Muscle of leg (tissue), 11 donors: ENCODE results near the gene RRP7A. TPM values are rescaled to one million over a fixed set of nuclear protein-coding genes. Genes with fewer than 3 reads are reported as not detected.
"Not testable (repeated sequence)": the region's sequence is repeated elsewhere in the genome, so short reads cannot be mapped to it uniquely, and the experiment has no call there.

Source experiments
- DNase-seq: peaks from one replicate; pipeline ENCODE4 v3.0.0; 2013
- H3K27ac ChIP-seq: one replicate; pipeline ENCODE4 v1.5.1; 2013; ENCODE audit warnings: mild to moderate bottlenecking, low read length, control low read depth
- H3K27me3 ChIP-seq: one replicate; pipeline ENCODE4 v1.6.1; 2013; ENCODE audit warnings: low read length; ENCODE audit not compliant: control insufficient read depth, insufficient read depth
- H3K36me3 ChIP-seq: one replicate; pipeline ENCODE4 v1.6.1; 2013; ENCODE audit warnings: low read length; ENCODE audit not compliant: control insufficient read depth, insufficient read depth
- H3K4me1 ChIP-seq: one replicate; pipeline ENCODE4 v1.6.1; 2013; ENCODE audit warnings: low read length; ENCODE audit not compliant: control insufficient read depth, insufficient read depth
- H3K4me3 ChIP-seq: one replicate; pipeline ENCODE4 v1.5.1; 2013; ENCODE audit warnings: low read length, control low read depth
- H3K9me3 ChIP-seq: replicated peaks from 2 replicates; pipeline ENCODE4 v1.6.1; 2013; ENCODE audit warnings: low read depth, low read length; ENCODE audit not compliant: control insufficient read depth
- WGBS: methylation state at CpG from one replicate; pipeline ENCODE4 v1.1.5; 2013; ENCODE audit warnings: missing lambda C conversion rate; ENCODE audit not compliant: insufficient coverage; 5-methylcytosine and 5-hydroxymethylcytosine counted together
- polyA plus RNA-seq, 8 donors: library from polyadenylated mRNA; unstranded; fragments of 120-200 nt; gene quantifications; one replicate each; pipeline versions ENCODE4 v1.2.1 to v1.2.3, GENCODE V29; 2013; ENCODE audit warnings: inconsistent platforms in 1 of 8, low replicate concordance in 1 of 8; ENCODE audit not compliant: insufficient read length in 8 of 8, insufficient read depth in 1 of 8
- total RNA-seq: library from RNA; stranded (reverse); fragments of 120-200 nt; gene quantifications from one replicate; pipeline ENCODE4 v1.2.4, GENCODE V29; 2013

RRP7A gene
- total and polyA plus RNA-seq, 9 donors: 17.9 to 33.8 (median 21.9) TPM

DNA sequence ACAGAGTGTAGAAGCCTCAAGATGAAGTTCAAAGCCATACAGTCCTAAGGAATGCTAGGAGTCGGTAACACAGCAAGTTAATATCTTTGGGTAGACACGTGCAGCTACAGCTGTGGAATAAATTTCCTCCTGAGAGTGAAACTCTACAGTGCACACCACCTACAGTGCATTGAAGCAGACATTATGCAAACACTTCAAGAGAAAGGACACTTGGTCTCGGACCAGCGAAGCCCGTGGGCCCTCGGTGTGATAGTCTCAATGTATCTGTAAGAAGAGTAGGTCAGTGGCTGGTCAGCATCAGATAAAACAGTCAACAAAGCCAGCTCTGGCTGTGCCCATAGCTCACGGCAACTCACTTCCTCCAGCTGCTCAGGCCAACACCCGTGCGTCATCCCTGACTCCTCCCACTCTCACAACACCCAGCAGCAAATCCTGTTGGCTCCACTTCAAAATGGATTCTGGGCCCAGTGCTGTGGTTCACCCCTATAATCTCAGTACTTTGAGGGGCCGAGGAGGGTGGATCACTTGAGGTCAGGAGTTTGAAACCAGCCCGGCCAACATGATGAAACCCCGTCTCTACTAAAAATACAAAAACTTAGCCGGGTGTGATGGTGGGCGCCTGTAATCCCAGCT lies 17.7 kb upstream of the RRP7A start:
- H3K4me3 ChIP-seq, DNase-seq, H3K36me3 ChIP-seq, H3K9me3 ChIP-seq, H3K27ac ChIP-seq, H3K27me3 ChIP-seq, H3K4me1 ChIP-seq: not testable (repeated sequence)
- 100% methylated on average over 1 of the region's 14 CpGs for WGBS

- not testable (repeated sequence) for H3K27ac ChIP-seq, H3K4me3 ChIP-seq, H3K9me3 ChIP-seq, H3K27me3 ChIP-seq, DNase-seq, H3K4me1 ChIP-seq, H3K36me3 ChIP-seq
- WGBS: 95% methylated on average over 17 of the region's 18 CpGs
These were observed 17.0 kb upstream of the RRP7A start for GRCh38 chr22:42536634-42537033.

DNA sequence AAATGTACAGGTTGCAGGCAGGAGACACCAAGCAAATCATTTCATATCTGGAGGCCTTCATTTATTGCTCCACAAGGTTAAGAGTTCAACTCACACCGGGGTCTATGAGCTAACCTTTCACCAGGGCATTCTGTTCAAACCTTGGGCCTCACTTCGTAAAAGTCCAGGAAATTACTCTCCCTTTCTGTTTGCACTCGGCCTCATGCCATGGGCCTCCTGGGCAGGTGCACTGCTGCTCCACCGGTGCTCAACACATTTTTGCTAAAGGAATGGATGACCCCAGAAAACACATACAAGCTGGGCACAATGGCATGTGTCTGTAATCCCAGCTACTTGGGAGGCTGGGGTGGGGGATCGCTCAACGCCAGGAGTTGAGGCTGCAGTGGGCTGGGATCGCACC lies 16.6 kb upstream of the RRP7A start:
- Histone ChIP-seq H3K4me1 (no peaks in the 10 kb centered on the region), H3K36me3 (no peaks in the 10 kb centered on the region), H3K4me3 (no peak overlapping the region), H3K9me3 (no peaks in the 10 kb centered on the region), H3K27me3 (no peaks in the 10 kb centered on the region), H3K27ac (no peak overlapping the region)
- WGBS: 64% methylated on average over 6 of the region's 7 CpGs
- DNase-seq: no peak

DNA sequence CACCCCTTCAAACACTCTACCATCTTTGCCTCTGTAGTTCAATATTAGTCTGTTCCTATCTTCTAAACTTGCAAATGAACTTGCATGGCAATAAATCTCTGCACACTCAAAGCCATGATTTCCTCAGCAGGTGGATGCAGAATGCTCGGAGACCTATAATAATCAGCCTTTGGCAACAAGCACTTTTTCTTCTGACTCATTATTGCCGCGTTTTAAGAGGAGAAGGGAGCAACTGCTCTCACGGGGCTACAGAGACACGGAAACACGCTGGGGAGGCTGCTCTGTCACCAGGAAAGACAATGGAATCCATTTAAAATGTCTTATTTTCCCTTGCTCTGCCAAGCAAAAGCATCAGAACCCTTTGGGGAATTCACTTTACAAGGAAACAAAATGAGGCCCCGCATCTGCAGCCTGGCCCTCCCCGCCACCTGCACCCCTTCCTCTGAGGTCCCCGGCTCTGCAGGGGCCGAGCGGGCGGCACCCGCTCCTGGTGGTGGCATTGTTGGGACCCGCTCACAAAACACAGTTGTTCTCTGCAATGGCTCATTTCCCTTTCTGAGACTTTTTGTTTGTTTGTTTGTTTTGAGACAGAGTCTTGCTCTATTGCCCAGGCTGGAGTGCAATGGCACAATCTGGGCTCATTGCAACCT lies 15.6 kb upstream of the RRP7A start:
- not testable (repeated sequence) for H3K4me1 ChIP-seq, H3K27me3 ChIP-seq, H3K4me3 ChIP-seq, DNase-seq, H3K27ac ChIP-seq, H3K36me3 ChIP-seq, H3K9me3 ChIP-seq
- WGBS: no CpG with 5 or more reads among the region's 14 CpGs

GRCh38 chr22:42533638-42533977 lies 14.0 kb upstream of the RRP7A start:
- H3K9me3 ChIP-seq: no peaks in the 10 kb centered on the region
- H3K36me3 ChIP-seq: no peaks in the 10 kb centered on the region
- no peak overlapping the region for H3K27ac ChIP-seq
- H3K4me3 ChIP-seq: no peak overlapping the region
- 86% methylated on average over 8 of the region's 8 CpGs for WGBS
- H3K27me3 ChIP-seq: no peaks in the 10 kb centered on the region
- H3K4me1 ChIP-seq: no peaks in the 10 kb centered on the region
- no peak for DNase-seq

GRCh38 chr22:42531401-42532084 lies 11.9 kb upstream of the RRP7A start:
- not testable (repeated sequence) for H3K27me3 ChIP-seq, H3K4me1 ChIP-seq, DNase-seq, H3K4me3 ChIP-seq, H3K27ac ChIP-seq, H3K9me3 ChIP-seq, H3K36me3 ChIP-seq
- WGBS: 86% methylated on average over 21 of the region's 24 CpGs

DNA sequence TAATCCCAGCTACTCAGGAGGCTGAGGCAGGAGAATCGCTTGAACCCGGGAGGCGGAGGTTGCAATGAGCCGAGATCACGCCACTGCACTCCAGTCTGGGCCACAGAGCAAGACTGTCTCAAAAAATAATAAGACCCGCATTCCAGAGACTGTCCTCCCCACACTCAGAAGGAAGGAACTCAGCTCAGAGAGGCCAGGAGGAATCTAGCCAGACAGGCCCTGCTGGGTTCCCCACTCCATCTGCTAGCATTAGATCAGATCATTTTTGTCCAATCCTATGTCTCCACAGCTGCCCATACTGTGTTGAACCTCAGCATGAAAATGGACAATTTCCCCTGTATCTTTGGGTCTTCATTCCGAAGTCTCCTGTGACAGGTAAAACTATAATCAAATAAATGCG lies 9.8 kb upstream of the RRP7A start:
- not testable (repeated sequence) for H3K4me1 ChIP-seq, DNase-seq, H3K27ac ChIP-seq, H3K4me3 ChIP-seq, H3K36me3 ChIP-seq, H3K9me3 ChIP-seq, H3K27me3 ChIP-seq
- 85% methylated on average over 3 of the region's 8 CpGs for WGBS

DNA sequence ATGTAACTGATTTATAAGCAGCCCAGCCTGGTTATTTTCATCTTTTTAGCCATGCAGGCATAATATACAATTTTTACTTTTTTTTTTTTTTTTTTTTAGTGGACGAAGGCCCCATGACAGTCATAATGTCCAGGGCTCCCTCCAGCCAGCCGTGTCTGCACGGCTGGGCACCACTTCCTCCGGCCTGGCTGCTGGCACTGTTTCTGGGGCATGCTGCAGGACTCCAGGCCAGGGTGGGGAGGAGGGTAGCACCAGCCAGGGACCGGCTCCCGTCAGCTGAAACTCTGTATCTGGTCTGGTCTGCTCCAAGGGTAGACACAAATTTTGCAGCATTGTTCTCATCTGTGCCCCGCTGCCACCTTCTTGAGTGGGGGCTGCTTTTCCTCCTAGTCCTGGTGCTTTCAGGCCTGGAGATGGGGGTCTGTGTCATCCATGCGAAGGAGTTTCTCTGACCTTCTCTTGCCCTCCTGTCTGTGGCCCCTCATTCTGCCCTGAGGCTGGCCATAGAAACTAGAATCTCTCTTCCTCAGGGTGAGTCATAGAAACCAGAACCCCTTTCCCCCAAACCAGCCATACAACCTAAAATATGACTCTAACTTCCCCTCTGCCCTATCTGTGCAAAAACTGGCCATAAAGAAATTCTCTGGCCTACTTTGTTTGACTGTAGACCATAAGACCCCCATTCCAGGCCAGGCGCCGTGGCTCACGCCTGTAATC lies 9.2 kb upstream of the RRP7A start:
- H3K27me3 ChIP-seq: peaks cover 2% of the 10 kb centered on the region
- no peak overlapping the region for H3K27ac ChIP-seq
- H3K4me3 ChIP-seq: no peak overlapping the region
- WGBS: 81% methylated on average over 7 of the region's 11 CpGs
- no peaks in the 10 kb centered on the region for H3K4me1 ChIP-seq
- H3K36me3 ChIP-seq: no peaks in the 10 kb centered on the region
- H3K9me3 ChIP-seq: no peaks in the 10 kb centered on the region
- no peak for DNase-seq

- 92% methylated on average over 15 of the region's 15 CpGs for WGBS
These were observed 3.0 kb upstream of the RRP7A start for GRCh38 chr22:42522546-42522945.

DNA sequence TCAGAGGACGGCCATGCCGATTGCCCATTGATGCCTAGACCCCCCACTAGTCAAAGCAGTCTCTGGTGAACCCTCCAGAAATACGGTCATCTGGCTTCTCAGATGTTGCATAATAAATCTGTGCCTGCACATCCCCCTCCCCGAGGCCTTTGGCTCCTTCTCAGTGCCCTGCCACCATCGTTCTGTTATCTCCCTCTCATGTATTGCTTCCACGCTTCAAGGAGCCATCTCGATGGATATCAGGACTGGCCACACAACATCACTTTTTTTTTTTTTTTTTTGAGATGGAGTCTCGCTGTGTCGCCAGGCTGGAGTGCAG lies 1.6 kb upstream of the RRP7A start:
- Histone ChIP-seq H3K27me3 (no peaks in the 10 kb centered on the region), H3K27ac (no peak overlapping the region), H3K4me3 (no peak overlapping the region), H3K9me3 (no peaks in the 10 kb centered on the region), H3K4me1 (peaks cover 8% of the 10 kb centered on the region), H3K36me3 (peaks cover 8% of the 10 kb centered on the region)
- 87% methylated on average over 9 of the region's 9 CpGs for WGBS
- no peak for DNase-seq

More at GRCh38 chr22:42522546-42522945, 3.0 kb upstream of the RRP7A start:
- H3K36me3 ChIP-seq: peaks cover 4% of the 10 kb centered on the region
- H3K27me3 ChIP-seq: peaks cover 2% of the 10 kb centered on the region
- no peak overlapping the region for H3K27ac ChIP-seq
- DNase-seq: no peak
- H3K9me3 ChIP-seq: no peaks in the 10 kb centered on the region
- H3K4me3 ChIP-seq: no peak overlapping the region
- peaks cover 8% of the 10 kb centered on the region for H3K4me1 ChIP-seq
